ENCODE measurements around the gene C2. TPM values are rescaled to one million over a fixed set of nuclear protein-coding genes. Genes with fewer than 3 reads are reported as not detected.

Gene C2
- polyA plus RNA-seq, 1 of the 3 experiments (the other 2 are of a cell fraction): 0.43 TPM

GRCh38 chr6:31945507-31946369 lies 18.2 kb downstream of the C2 start, which contains the start of gene CFB (continued):
- TF ChIP-seq CTCF (IDR thresholded peaks at IDR 0.05) (no peak), POLR2AphosphoS5 (IDR thresholded peaks at IDR 0.05; ENCODE audit: low read depth, low read length) (no peak), FOXM1 (IDR thresholded peaks at IDR 0.05; ENCODE audit: low read depth) (no peak), TEAD4 (IDR thresholded peaks at IDR 0.05; ENCODE audit: borderline replicate concordance, insufficient read depth) (no peak), NRF1 (IDR thresholded peaks at IDR 0.05; ENCODE audit: low read depth, low read length) (no peak), GATA2 (CRISPR knock-in tag; IDR thresholded peaks at IDR 0.05) (no peak), RCOR1 (IDR thresholded peaks at IDR 0.05; ENCODE audit: low read length) (no peak), RAD21 (IDR thresholded peaks at IDR 0.05; ENCODE audit: low read length) (no peak)

- no peaks in the 10 kb centered on the region for H4K20me1 ChIP-seq (ENCODE audit: insufficient read depth)
- TF ChIP-seq TCF12 (IDR thresholded peaks at IDR 0.05) (no peak), MEF2A (IDR thresholded peaks at IDR 0.05; ENCODE audit: borderline replicate concordance, low read depth) (no peak), RXRA (IDR thresholded peaks at IDR 0.05; ENCODE audit: borderline replicate concordance, low read depth) (no peak), RFX5 (IDR thresholded peaks at IDR 0.05; ENCODE audit: low read length) (no peak), NRF1 (IDR thresholded peaks at IDR 0.05; ENCODE audit: low read depth, low read length) (no peak), SMC3 (IDR thresholded peaks at IDR 0.05; ENCODE audit: low read depth, low read length) (no peak), GABPA (IDR thresholded peaks at IDR 0.05; ENCODE audit: low read depth) (no peak), RCOR1 (IDR thresholded peaks at IDR 0.05; ENCODE audit: low read length) (no peak), RAD21 (IDR thresholded peaks at IDR 0.05; ENCODE audit: low read length) (no peak), SIN3A (IDR thresholded peaks at IDR 0.05; ENCODE audit: borderline replicate concordance, low read depth, low read length) (no peak), JUND (IDR thresholded peaks at IDR 0.05) (no peak), POLR2AphosphoS5 (IDR thresholded peaks at IDR 0.05; ENCODE audit: low read depth, low read length) (no peak), PBX3 (IDR thresholded peaks at IDR 0.05) (no peak), REST (IDR thresholded peaks at IDR 0.05; ENCODE audit: low read depth, low read length) (no peak), ZBTB33 (IDR thresholded peaks at IDR 0.05; ENCODE audit: borderline replicate concordance, low read depth) (no peak)
- H3K9me3 ChIP-seq: no peaks in the 10 kb centered on the region
- peaks cover 0 to 8% of the 10 kb centered on the region in 2 experiments for H3K36me3 ChIP-seq (replicated peaks in 1 of 2; ENCODE audit: control insufficient read depth in 1 of 2, insufficient read depth in 2 of 2, low read length in 1 of 2)
- H3F3A ChIP-seq (replicated peaks; ENCODE audit: insufficient read depth): peaks cover 15% of the 10 kb centered on the region
- no peaks in the 10 kb centered on the region for H3K9me2 ChIP-seq
- ChIA-PET POLR2A (no interaction called here), CTCF (no interaction called here)
- H3K27me3 ChIP-seq (ENCODE audit: insufficient read depth): no peaks in the 10 kb centered on the region
- 0 out of 2 replicates have a peak overlapping the region, but pooled peaks have one; percentile 89 for H2AFZ ChIP-seq (ENCODE audit: low read depth)
- H3K27ac ChIP-seq (ENCODE audit: low read depth in 2 of 2, low read length in 1 of 2): peak overlapping the region; percentile 80 to 92
- 61% methylated on average over 8 of the region's 11 CpGs for WGBS (ENCODE audit: low lambda C conversion rate)
- no peak for DNase-seq
- peak overlapping the region; percentile 52; the same call in 1 of the 2 replicates for H3K9ac ChIP-seq
- H3K4me2 ChIP-seq: peak overlapping the region; percentile 78
- H3K4me3 ChIP-seq (ENCODE audit: low read depth in 2 of 2, low read length in 1 of 2): peak overlapping the region; percentile 36 to 49; a peak in 2 of 4 replicates
- no peaks in the 10 kb centered on the region for H3K79me2 ChIP-seq (ENCODE audit: insufficient read depth)
- H3K4me1 ChIP-seq (ENCODE audit: control insufficient read depth in 1 of 2, insufficient read depth in 2 of 2, low read depth in 1 of 2, low read length in 1 of 2): peaks cover 9 to 14% of the 10 kb centered on the region in 2 experiments; a peak in 1 of 4 replicates
Measured at GRCh38 chr6:31946370-31946885, 18.9 kb downstream of the C2 start.

Measured in SK-N-SH (cell line).